ENCODE measurements around the gene GBP6.

The GBP6 gene

GRCh38 chr1:89347296-89347695 is 16.6 kb upstream of the GBP6 start:
- TF ChIP-seq CTCF (conservative IDR thresholded peaks at IDR 0.05): no peak
- no peak overlapping the region for H3K27ac ChIP-seq

GRCh38 chr1:89350298-89350697 is 13.6 kb upstream of the GBP6 start:
- no peak for TF ChIP-seq ZFX (IDR thresholded peaks at IDR 0.05)
- no peak for TF ChIP-seq CTCF (conservative IDR thresholded peaks at IDR 0.05)
- H3K27ac ChIP-seq: no peak overlapping the region

- TF ChIP-seq ZFX (IDR thresholded peaks at IDR 0.05) (no peak), CTCF (conservative IDR thresholded peaks at IDR 0.05) (no peak)
- no peak overlapping the region for H3K27ac ChIP-seq
These were observed 12.1 kb upstream of the GBP6 start for GRCh38 chr1:89351597-89352311.

GRCh38 chr1:89352421-89352820 is 11.4 kb upstream of the GBP6 start:
- H3K27ac ChIP-seq: no peak overlapping the region
- TF ChIP-seq ZFX (IDR thresholded peaks at IDR 0.05) (no peak), CTCF (conservative IDR thresholded peaks at IDR 0.05) (no peak)

GRCh38 chr1:89354205-89354604 is 9.7 kb upstream of the GBP6 start:
- H3K27ac ChIP-seq: no peak overlapping the region
- no peak for TF ChIP-seq CTCF (conservative IDR thresholded peaks at IDR 0.05)
- no peak for TF ChIP-seq ZFX (IDR thresholded peaks at IDR 0.05)

GRCh38 chr1:89355056-89355455 is 8.8 kb upstream of the GBP6 start:
- no peak overlapping the region for H3K27ac ChIP-seq
- no peak for TF ChIP-seq CTCF (conservative IDR thresholded peaks at IDR 0.05)
- no peak for TF ChIP-seq ZFX (IDR thresholded peaks at IDR 0.05)

GRCh38 chr1:89356658-89357400 is 7.0 kb upstream of the GBP6 start:
- no peak overlapping the region for H3K27ac ChIP-seq
- no peak for TF ChIP-seq ZFX (IDR thresholded peaks at IDR 0.05)
- no peak for TF ChIP-seq CTCF (conservative IDR thresholded peaks at IDR 0.05)
